HepG2 (cell line): ENCODE measurements around the gene DCK. TPM values are rescaled to one million over a fixed set of nuclear protein-coding genes. Genes with fewer than 3 reads are reported as not detected.

ENCODE experiments used
- HHEX ChIP-seq: IDR thresholded peaks from 2 replicates; pipeline ENCODE4 v1.6.1; 2016; ENCODE audit warnings: control low read depth
- PTBP1 ChIP-seq: fragments of 200-400 bp; formaldehyde crosslinking; IDR thresholded peaks from 2 replicates; pipeline ENCODE4 v1.6.1; 2018; ENCODE audit warnings: low read length, low read depth; ENCODE audit not compliant: poor library complexity, severe bottlenecking
- SPEN ChIP-seq: sonication (generic); formaldehyde crosslinking; IDR thresholded peaks from 2 replicates; pipeline ENCODE4 v1.5.1; 2020; ENCODE audit warnings: low read depth, mild to moderate bottlenecking, missing genetic modification reagents
- TCF7L2 ChIP-seq: IDR thresholded peaks from 2 replicates; pipeline ENCODE4 v1.6.1; 2011; ENCODE audit warnings: mild to moderate bottlenecking, low read depth, low read length, moderate library complexity
- ZBTB38 ChIP-seq: sonication (generic); formaldehyde crosslinking; IDR thresholded peaks from 2 replicates; pipeline ENCODE4 v1.5.1; 2020; ENCODE audit warnings: mild to moderate bottlenecking, missing genetic modification reagents
- ZNF24 ChIP-seq: fragments of 450-650 bp; IDR thresholded peaks from 2 replicates; pipeline ENCODE4 v1.6.1; 2017; ENCODE audit warnings: antibody characterized with exemption, mild to moderate bottlenecking
- ZNF367 ChIP-seq: sonication (generic); formaldehyde crosslinking; IDR thresholded peaks from 2 replicates; pipeline ENCODE4 v1.4.0; 2020; ENCODE audit warnings: missing genetic modification reagents, borderline replicate concordance
- ZNF407 ChIP-seq: sonication (generic); formaldehyde crosslinking; IDR thresholded peaks from one replicate; pipeline ENCODE4 v1.5.1; 2020; ENCODE audit warnings: mild to moderate bottlenecking, missing genetic modification reagents; ENCODE audit errors: not compliant biosample characterization
- ZNF775 ChIP-seq: sonication (generic); formaldehyde crosslinking; IDR thresholded peaks from 2 replicates; pipeline ENCODE4 v1.4.0; 2020; ENCODE audit warnings: missing genetic modification reagents, mild to moderate bottlenecking, moderate library complexity, borderline replicate concordance
- ZUFSP ChIP-seq: sonication (generic); formaldehyde crosslinking; IDR thresholded peaks from 2 replicates; pipeline ENCODE4 v1.9.0; 2021; ENCODE audit warnings: missing genetic modification reagents, mild to moderate bottlenecking, borderline replicate concordance
- polyA plus RNA-seq, 8 experiments: library from polyadenylated mRNA; depleted of rRNA in 3 of 8; stranded (reverse) in 7 of 8; unstranded in 1 of 8; fragments of >200 nt; fragmentation: Illumina TruSeq in 4 of 8; extraction: Trizol in 4 of 8; gene quantifications; 2 replicates each; pipeline versions ENCODE4 v1.2.1 to v1.2.3, GENCODE V29; 2011 to 2016; ENCODE audit warnings: low read depth in 4 of 8, missing spikeins in 1 of 8, mixed read lengths in 1 of 8; ENCODE audit not compliant: insufficient read depth in 1 of 8
- total RNA-seq, 5 experiments: library from RNA; depleted of rRNA; stranded (reverse); fragments of >200 nt; fragmentation: Illumina TruSeq; extraction: Trizol; gene quantifications; 2 replicates each; pipeline ENCODE4 v1.2.3, GENCODE V29; 2016; ENCODE audit warnings: low read depth in 1 of 5
- TF ChIP-seq, protein P1 (sequence below): sonication (generic); formaldehyde crosslinking; IDR thresholded peaks from 2 replicates; pipeline ENCODE4 v1.8.0; 2022; ENCODE audit warnings: mild to moderate bottlenecking, missing genetic modification reagents

The DCK gene
- total and polyA plus RNA-seq, 2 of the 13 experiments (the other 11 are each of a cell fraction or from before 2014, with no cell fraction given): 5.7 to 21.8 TPM

DNA sequence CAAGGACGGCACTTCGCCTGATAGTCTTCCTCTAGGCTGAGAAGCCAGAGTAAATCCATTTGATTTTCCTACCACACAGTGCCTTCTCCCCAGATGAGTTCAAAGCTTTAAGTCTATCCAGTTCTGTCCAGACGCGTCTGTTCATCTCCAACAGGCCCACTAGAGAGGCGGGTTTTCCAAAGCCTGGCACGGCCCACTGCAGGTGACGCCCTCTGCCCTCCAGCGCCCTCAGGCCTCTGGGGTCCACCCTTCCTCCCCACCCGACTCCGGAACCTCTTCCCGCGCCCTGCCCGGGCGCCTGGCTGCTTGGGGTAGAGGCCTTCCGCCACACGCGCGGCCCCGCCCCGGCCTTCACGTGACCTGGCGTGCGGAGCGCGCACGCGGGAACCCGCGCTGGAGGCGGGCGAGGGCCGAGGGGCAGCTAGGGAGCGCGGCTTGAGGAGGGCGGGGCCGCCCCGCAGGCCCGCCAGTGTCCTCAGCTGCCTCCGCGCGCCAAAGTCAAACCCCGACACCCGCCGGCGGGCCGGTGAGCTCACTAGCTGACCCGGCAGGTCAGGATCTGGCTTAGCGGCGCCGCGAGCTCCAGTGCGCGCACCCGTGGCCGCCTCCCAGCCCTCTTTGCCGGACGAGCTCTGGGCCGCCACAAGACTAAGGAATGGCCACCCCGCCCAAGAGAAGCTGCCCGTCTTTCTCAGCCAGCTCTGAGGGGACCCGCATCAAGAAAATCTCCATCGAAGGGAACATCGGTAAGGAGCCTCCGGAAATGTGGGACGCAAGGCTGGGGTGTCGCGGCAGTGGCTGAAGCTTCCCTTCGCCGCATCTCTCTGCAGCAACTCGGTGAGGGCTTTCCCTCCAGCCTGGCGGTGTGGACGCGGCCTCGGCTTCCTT, at the start of gene DCK (continued):
- TF ChIP-seq HHEX (no peak), ZBTB38 (peak; percentile 58; the same call in 1 of the 2 replicates), PTBP1 (peak; percentile 49), TCF7L2 (no peak), ZUFSP (CRISPR knock-in tag) (no peak), SPEN (peak; percentile 82), ZNF367 (CRISPR knock-in tag) (no peak), ZNF775 (CRISPR knock-in tag) (no peak), ZNF407 (CRISPR knock-in tag) (peak; percentile 71), ZNF24 (no peak)
- TF ChIP-seq, protein P1, sequence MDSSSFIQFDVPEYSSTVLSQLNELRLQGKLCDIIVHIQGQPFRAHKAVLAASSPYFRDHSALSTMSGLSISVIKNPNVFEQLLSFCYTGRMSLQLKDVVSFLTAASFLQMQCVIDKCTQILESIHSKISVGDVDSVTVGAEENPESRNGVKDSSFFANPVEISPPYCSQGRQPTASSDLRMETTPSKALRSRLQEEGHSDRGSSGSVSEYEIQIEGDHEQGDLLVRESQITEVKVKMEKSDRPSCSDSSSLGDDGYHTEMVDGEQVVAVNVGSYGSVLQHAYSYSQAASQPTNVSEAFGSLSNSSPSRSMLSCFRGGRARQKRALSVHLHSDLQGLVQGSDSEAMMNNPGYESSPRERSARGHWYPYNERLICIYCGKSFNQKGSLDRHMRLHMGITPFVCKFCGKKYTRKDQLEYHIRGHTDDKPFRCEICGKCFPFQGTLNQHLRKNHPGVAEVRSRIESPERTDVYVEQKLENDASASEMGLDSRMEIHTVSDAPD: no peak
